Measurements from ENCODE around the gene ANXA8.
"Not testable (repeated sequence)": the region's sequence is repeated elsewhere in the genome, so short reads cannot be mapped to it uniquely, and the experiment has no call there.

The ANXA8 gene

GRCh38 chr10:47483923-47484322, at the start of gene ANXA8:
Gene ANXA8, minus strand, starts transcription at chr10:47484115. Its CDS starts 182 bp downstream, at chr10:47483933.
- not testable (repeated sequence) for DNase-seq

- not testable (repeated sequence) for DNase-seq
These were observed 39.6 kb upstream of the ANXA8 start, which contains the start of gene AGAP9 for GRCh38 chr10:47523475-47523874. Gene AGAP9, minus strand, starts transcription at chr10:47523638. Its CDS starts 112 bp downstream, at chr10:47523526.

GRCh38 chr10:47502313-47502712, 18.4 kb upstream of the ANXA8 start:
- DNase-seq = not testable (repeated sequence)

- not testable (repeated sequence) for DNase-seq
These were observed 10.3 kb upstream of the ANXA8 start for GRCh38 chr10:47494226-47494625.

- not testable (repeated sequence) for DNase-seq
These were observed 7.7 kb upstream of the ANXA8 start, which contains the start of gene FAM25G for GRCh38 chr10:47491600-47491999. Gene FAM25G, minus strand, starts transcription at chr10:47491700. Its CDS starts 26 bp downstream, at chr10:47491674.

- not testable (repeated sequence) for DNase-seq
These were observed 5.7 kb upstream of the ANXA8 start for GRCh38 chr10:47489630-47490029.

GRCh38 chr10:47485943-47486342, 2.0 kb upstream of the ANXA8 start:
- DNase-seq = not testable (repeated sequence)

- DNase-seq = not testable (repeated sequence)
These were observed 871 bp upstream of the ANXA8 start for GRCh38 chr10:47484786-47485185.

- not testable (repeated sequence) for DNase-seq
These were observed 1.5 kb downstream of the ANXA8 start for GRCh38 chr10:47482367-47482766.

- not testable (repeated sequence) for DNase-seq
These were observed 2.1 kb downstream of the ANXA8 start for GRCh38 chr10:47481768-47482181.

GRCh38 chr10:47481182-47481766, 2.6 kb downstream of the ANXA8 start:
- DNase-seq = not testable (repeated sequence)

- DNase-seq = not testable (repeated sequence)
These were observed 3.8 kb downstream of the ANXA8 start for GRCh38 chr10:47480133-47480532.

- DNase-seq = not testable (repeated sequence)
These were observed 5.8 kb downstream of the ANXA8 start for GRCh38 chr10:47478114-47478513.

GRCh38 chr10:47477078-47477477, 6.8 kb downstream of the ANXA8 start:
- DNase-seq = not testable (repeated sequence)

GRCh38 chr10:47475101-47475500, 8.8 kb downstream of the ANXA8 start:
- DNase-seq = not testable (repeated sequence)

GRCh38 chr10:47473516-47473915, 10.4 kb downstream of the ANXA8 start:
- not testable (repeated sequence) for DNase-seq

GRCh38 chr10:47472647-47473046, 11.3 kb downstream of the ANXA8 start:
- DNase-seq = not testable (repeated sequence)

- DNase-seq = not testable (repeated sequence)
These were observed 11.8 kb downstream of the ANXA8 start for GRCh38 chr10:47472072-47472471.

GRCh38 chr10:47468731-47469528, 15.0 kb downstream of the ANXA8 start:
- not testable (repeated sequence) for DNase-seq

GRCh38 chr10:47467957-47468356, 16.0 kb downstream of the ANXA8 start:
- not testable (repeated sequence) for DNase-seq

- not testable (repeated sequence) for DNase-seq
These were observed 16.5 kb downstream of the ANXA8 start for GRCh38 chr10:47467458-47467857.

GRCh38 chr10:47465216-47465917, 18.5 kb downstream of the ANXA8 start:
- not testable (repeated sequence) for DNase-seq

Data from CD4-positive, alpha-beta T cell treated with Interleukin-12 subunit alpha and Interleukin-12 subunit beta, for 1 hour (primary cell).